Vagina (tissue), 2 donors: ENCODE data around the gene CHN1. TPM values are rescaled to one million over a fixed set of nuclear protein-coding genes. Genes with fewer than 3 reads are reported as not detected.

Experiments used
- DNase-seq, 2 donors: peaks; one replicate each; pipeline ENCODE4 v3.0.0-alpha.2; 2017; ENCODE audit errors: extremely low spot score in 2 of 2
- H3K27ac ChIP-seq: fragments of 200-600 bp; sonication (generic); one replicate; pipeline ENCODE4 v1.5.1; 2019
- H3K27me3 ChIP-seq: fragments of 200-600 bp; sonication (generic); one replicate; pipeline ENCODE4 v1.5.1; 2019
- H3K36me3 ChIP-seq, 2 donors: fragments of 200-600 bp; sonication (generic); one replicate each; pipeline ENCODE4 v1.5.1; 2017 to 2019
- H3K4me1 ChIP-seq: fragments of 200-600 bp; sonication (generic); one replicate; pipeline ENCODE4 v1.5.1; 2019
- H3K4me3 ChIP-seq, 2 donors: fragments of 200-600 bp; sonication (generic); 1 replicate in 1 of 2; 2 replicates in 1 of 2; pipeline ENCODE4 v1.5.1; 2016 to 2019
- H3K9me3 ChIP-seq: fragments of 200-600 bp; sonication (generic); one replicate; pipeline ENCODE4 v1.5.1; 2019
- POLR2A ChIP-seq, 2 donors: fragments of 450-650 bp; IDR thresholded peaks; one replicate each; pipeline ENCODE4 v1.6.1; 2017; ENCODE audit warnings: antibody characterized with exemption in 2 of 2, mild to moderate bottlenecking in 2 of 2, moderate library complexity in 2 of 2
- POLR2AphosphoS5 ChIP-seq, 2 donors: sonication (generic); formaldehyde crosslinking; IDR thresholded peaks; one replicate each; pipeline ENCODE4 v1.9.0; 2017; ENCODE audit warnings: antibody characterized with exemption in 2 of 2, mild to moderate bottlenecking in 2 of 2, low read depth in 1 of 2; ENCODE audit not compliant: insufficient read depth in 1 of 2
- intact Hi-C: fragments of 100-400 bp; cut with DNase I; formaldehyde crosslinking; loops from one replicate; pipeline ENCODE4 v1.15.1; 2023
- total RNA-seq: library from RNA; depleted of rRNA; stranded (reverse); fragments of >200 nt; gene quantifications from one replicate; pipeline ENCODE4 v1.2.3, GENCODE V29; 2016
- TF ChIP-seq, protein P1 (sequence below), 3 experiments: fragments of 450-650 bp in 2 of 3; fragments of 200-600 bp in 1 of 3; sonication (generic) in 1 of 3; IDR thresholded peaks; one replicate each; pipeline ENCODE4 v1.5.1; 2017 to 2019; ENCODE audit warnings: antibody characterized with exemption in 3 of 3, mild to moderate bottlenecking in 2 of 3, moderate library complexity in 2 of 3

The CHN1 gene
- total RNA-seq, 1 donor from 2014 or later, result 9.6 TPM

DNA sequence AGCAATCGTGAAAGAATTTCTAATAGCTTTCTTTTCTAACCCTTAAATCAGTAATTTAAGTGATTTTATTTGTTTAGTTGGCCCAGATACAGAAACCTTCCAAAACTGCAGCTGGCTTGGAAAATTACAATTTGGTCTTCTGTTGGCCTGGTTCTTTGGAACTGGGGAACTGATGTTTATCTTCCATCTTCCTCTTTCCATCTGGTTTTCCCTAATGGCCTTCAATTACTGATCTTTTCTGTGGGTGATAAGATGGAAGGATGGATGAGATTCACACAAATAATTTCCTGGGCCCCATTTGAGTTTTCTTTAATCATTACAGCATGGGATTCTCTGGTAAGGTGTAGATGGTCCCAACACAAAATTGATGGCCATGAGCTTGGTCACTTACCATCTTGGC is 134.4 kb downstream of the CHN1 start:
- no peaks in the 10 kb centered on the region for H3K4me1 ChIP-seq
- H3K9me3 ChIP-seq, result no peaks in the 10 kb centered on the region
- TF ChIP-seq, protein P1, sequence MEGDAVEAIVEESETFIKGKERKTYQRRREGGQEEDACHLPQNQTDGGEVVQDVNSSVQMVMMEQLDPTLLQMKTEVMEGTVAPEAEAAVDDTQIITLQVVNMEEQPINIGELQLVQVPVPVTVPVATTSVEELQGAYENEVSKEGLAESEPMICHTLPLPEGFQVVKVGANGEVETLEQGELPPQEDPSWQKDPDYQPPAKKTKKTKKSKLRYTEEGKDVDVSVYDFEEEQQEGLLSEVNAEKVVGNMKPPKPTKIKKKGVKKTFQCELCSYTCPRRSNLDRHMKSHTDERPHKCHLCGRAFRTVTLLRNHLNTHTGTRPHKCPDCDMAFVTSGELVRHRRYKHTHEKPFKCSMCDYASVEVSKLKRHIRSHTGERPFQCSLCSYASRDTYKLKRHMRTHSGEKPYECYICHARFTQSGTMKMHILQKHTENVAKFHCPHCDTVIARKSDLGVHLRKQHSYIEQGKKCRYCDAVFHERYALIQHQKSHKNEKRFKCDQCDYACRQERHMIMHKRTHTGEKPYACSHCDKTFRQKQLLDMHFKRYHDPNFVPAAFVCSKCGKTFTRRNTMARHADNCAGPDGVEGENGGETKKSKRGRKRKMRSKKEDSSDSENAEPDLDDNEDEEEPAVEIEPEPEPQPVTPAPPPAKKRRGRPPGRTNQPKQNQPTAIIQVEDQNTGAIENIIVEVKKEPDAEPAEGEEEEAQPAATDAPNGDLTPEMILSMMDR (IDR thresholded peaks at IDR 0.05), result no peak
- no peak for TF ChIP-seq POLR2AphosphoS5 (IDR thresholded peaks at IDR 0.05; ENCODE audit: insufficient read depth in 1 of 2, low read depth in 1 of 2)
- TF ChIP-seq POLR2A (IDR thresholded peaks at IDR 0.05), result no peak
- no peak for DNase-seq
- intact Hi-C loops, result no loop called here
- H3K27me3 ChIP-seq, result no peaks in the 10 kb centered on the region
- no peak overlapping the region for H3K27ac ChIP-seq
- no peaks in the 10 kb centered on the region for H3K36me3 ChIP-seq
- no peak overlapping the region for H3K4me3 ChIP-seq

GRCh38 chr2:174868878-174869277 is 136.3 kb downstream of the CHN1 start:
- Histone ChIP-seq H3K27me3 (no peaks in the 10 kb centered on the region), H3K4me3 (no peak overlapping the region), H3K36me3 (no peaks in the 10 kb centered on the region), H3K9me3 (no peaks in the 10 kb centered on the region), H3K4me1 (no peaks in the 10 kb centered on the region), H3K27ac (no peak overlapping the region)
- TF ChIP-seq, protein P1 (IDR thresholded peaks at IDR 0.05), result no peak
- no peak for TF ChIP-seq POLR2AphosphoS5 (IDR thresholded peaks at IDR 0.05; ENCODE audit: insufficient read depth in 1 of 2, low read depth in 1 of 2)
- TF ChIP-seq POLR2A (IDR thresholded peaks at IDR 0.05), result no peak
- intact Hi-C loops, result no loop called here
- no peak for DNase-seq

DNA sequence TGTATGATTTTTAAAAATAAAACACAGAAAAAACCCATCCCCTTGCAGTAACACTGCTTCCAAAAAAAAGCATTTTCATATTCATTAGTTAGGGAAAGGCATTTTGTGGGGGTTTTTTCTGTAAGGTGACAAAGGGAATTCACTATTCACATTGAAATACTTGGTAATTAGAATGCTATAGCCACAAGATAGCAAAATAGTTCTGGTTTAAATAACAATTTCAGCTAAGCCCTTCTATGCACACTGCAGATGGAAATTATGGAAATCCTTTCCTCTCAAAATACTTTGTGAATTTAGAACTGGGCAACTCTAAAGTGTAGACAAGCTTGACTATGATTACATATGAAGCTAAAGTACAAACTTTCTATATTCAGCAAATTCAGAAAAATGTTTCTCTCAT is 138.8 kb downstream of the CHN1 start:
- TF ChIP-seq, protein P1 (IDR thresholded peaks at IDR 0.05), result no peak
- TF ChIP-seq POLR2AphosphoS5 (IDR thresholded peaks at IDR 0.05; ENCODE audit: insufficient read depth in 1 of 2, low read depth in 1 of 2) (no peak), POLR2A (IDR thresholded peaks at IDR 0.05) (no peak)
- DNase-seq, result no peak
- Histone ChIP-seq H3K4me1 (no peaks in the 10 kb centered on the region), H3K4me3 (no peak overlapping the region), H3K9me3 (no peaks in the 10 kb centered on the region), H3K27me3 (no peaks in the 10 kb centered on the region), H3K27ac (no peak overlapping the region), H3K36me3 (no peaks in the 10 kb centered on the region)
- intact Hi-C loops, result no loop called here

- Histone ChIP-seq H3K27me3 (no peaks in the 10 kb centered on the region), H3K27ac (no peak overlapping the region), H3K36me3 (no peaks in the 10 kb centered on the region), H3K4me3 (no peak overlapping the region), H3K4me1 (no peaks in the 10 kb centered on the region), H3K9me3 (no peaks in the 10 kb centered on the region)
- no peak for DNase-seq
- intact Hi-C loops, result no loop called here
- TF ChIP-seq POLR2A (IDR thresholded peaks at IDR 0.05) (no peak), POLR2AphosphoS5 (IDR thresholded peaks at IDR 0.05; ENCODE audit: insufficient read depth in 1 of 2, low read depth in 1 of 2) (no peak)
- TF ChIP-seq, protein P1 (IDR thresholded peaks at IDR 0.05), result no peak
These were observed 142.0 kb downstream of the CHN1 start for GRCh38 chr2:174863183-174863582.

DNA sequence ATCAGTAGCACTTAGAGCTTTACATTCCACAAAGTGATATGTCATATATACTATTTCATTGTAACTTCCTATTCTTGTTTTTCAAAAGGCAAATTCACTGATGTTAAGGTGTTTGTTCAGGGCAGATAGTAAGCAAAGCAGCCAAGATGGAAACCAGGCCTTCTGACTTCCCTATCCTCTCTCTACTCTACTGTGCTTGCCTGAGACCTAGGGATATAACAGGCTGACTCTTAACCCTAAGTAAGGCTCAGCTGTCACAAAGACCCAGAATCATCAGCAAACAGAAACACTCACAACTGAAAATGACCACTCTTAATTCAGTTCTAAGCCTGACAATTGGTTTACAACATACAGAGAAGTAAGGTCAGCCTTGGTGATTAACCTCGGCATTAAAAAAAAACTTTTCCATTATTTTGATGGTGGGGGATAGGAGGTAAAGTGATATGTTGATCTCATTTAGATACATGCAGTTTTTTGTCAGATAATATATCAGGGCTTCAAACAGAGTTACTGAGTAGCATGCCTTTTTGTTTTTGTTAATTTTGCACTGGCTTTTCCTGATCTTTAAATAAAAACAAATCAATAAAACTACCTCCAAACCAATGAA is 145.5 kb downstream of the CHN1 start:
- Histone ChIP-seq H3K9me3 (no peaks in the 10 kb centered on the region), H3K4me1 (no peaks in the 10 kb centered on the region), H3K4me3 (no peak overlapping the region), H3K36me3 (no peaks in the 10 kb centered on the region), H3K27me3 (no peaks in the 10 kb centered on the region), H3K27ac (no peak overlapping the region)
- DNase-seq, result no peak
- intact Hi-C loops, result no loop called here
- TF ChIP-seq POLR2AphosphoS5 (IDR thresholded peaks at IDR 0.05; ENCODE audit: insufficient read depth in 1 of 2, low read depth in 1 of 2) (no peak), POLR2A (IDR thresholded peaks at IDR 0.05) (no peak)
- TF ChIP-seq, protein P1 (IDR thresholded peaks at IDR 0.05), result no peak
